NCI-H2029 (cell line): ENCODE measurements around the gene TAF3.

Experiments used
- DNase-seq: peaks from one replicate; lab custom pipeline; 2025; lab: John Stamatoyannopoulos, UW

TAF3 gene

DNA sequence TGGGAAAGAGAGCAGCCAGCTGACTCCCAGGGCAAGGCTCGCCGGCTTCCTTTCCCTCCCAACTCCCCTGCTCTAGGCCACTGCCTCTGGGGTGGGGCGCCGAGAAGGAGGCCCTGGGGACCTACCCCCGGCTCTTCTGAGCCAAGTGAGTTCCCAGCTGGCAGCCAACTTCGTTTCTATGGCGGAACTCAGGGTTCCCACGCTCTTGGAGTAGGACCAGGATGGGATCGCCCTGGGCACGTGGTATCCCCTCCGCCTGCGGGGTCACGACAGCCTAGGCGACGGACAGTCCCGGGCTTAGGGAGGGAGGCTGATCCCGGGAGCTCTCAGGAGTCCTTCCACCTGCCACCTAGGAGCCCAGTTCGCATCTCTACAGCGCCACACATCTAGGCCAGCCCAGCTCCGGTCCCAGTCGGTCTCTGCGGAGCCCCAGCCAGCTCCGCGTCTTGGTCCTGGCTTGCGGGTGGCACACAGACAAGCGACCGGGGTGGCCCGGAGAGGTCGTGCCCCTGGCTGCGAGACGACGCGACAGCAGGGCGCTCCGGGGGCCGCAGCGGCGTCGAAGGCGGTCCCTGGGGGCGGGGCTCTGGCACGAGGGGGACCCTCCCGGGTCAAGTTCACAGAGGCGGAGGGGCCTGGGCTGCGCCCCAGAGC is 215.6 kb downstream of the TAF3 start:
- no peak for DNase-seq

DNA sequence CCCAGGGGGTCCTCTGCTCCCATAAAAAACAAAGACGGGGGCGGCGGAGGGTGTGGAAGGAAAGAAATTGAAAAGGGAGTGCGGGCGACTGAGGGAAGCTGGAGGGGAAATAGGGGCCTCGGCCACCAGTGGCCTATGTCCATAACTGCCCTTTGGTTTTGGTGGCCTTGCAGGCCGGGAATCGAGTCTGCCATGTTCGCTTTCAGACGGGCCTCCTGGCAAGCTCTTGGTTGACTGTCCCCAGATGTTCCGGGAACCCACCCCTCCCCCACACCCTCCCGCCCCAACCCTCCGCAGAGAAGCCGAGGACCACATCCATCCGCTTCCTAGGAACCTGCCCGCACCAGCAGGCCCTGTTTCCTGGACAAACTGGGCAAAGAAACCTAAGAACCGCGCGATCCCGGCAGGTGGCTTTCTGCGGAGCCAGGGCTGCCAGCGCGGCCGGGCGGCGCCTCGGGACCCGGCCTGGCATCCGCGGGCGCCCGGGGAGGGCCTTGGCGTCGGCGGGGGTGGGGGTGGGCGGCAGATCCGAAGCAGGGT is 216.2 kb downstream of the TAF3 start:
- DNase-seq: no peak

DNA sequence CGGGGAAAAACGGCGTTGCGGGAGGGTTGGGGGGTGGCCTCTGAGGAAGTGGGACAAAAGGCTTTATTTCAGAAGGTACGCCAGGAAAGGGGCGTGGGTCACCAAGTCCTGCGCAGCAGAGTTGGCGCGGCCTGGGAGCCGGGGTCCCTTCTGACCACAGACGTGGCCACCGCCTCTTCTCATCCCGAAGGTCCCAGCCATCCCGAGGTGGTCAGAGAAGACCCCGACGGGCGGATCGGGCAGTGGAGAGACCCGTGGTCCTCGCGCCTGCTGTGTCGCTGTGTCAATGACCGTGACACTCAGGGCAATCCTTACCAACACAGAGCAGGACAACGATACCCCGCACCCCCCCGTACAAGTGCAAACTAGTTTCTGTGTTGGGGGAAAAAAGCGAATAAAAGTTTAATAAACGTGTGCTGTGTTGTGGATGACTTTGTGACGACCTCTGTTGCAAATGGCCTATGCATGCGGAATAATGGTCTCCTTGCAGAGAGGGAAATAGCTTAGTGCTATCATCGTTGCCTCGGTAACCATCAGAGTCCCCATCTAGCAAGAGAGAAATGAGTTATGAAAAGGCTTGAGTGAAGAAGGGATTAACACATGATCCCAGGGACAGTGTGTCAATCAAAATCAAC is 216.8 kb downstream of the TAF3 start:
- no peak for DNase-seq

DNA sequence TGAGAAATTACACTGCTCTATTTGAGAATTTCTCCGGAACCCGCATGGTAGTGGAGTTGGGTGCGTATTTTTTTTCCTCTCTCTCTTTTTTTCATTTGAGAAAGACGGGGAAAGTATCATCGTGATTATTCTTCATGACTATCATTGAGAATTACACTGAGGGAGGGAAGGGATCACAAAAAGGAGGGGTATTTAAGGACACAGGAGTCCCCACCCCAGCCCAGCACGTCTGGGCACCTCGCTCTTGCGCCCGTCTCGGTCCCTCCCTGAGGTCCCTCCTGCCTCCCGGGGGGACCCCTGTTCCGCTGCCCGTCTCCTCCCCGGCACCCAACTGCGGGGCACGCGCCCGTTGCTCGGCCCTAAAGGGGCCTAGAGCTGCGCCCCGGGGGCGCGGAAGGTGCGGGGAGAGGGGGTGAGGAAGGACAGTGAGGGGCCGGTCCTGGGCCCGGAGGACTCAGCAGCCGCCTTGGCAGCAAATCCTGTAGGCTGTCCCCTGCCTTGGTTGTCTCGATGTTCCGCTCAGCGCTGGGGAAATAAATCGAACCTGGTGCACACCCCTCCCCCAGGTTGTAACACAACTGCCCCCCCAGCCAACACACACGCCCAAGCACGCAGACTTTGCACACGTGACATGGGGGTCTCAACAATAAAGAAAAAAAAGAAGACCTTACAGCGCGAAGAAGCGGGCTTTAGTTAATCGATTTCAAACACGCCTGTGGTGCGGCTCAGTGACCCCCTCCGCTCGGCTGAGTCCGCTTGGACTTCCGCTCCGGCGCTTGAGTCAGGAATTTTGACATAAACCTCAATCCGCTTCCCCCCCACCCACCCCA is 217.6 kb downstream of the TAF3 start:
- DNase-seq: no peak

DNA sequence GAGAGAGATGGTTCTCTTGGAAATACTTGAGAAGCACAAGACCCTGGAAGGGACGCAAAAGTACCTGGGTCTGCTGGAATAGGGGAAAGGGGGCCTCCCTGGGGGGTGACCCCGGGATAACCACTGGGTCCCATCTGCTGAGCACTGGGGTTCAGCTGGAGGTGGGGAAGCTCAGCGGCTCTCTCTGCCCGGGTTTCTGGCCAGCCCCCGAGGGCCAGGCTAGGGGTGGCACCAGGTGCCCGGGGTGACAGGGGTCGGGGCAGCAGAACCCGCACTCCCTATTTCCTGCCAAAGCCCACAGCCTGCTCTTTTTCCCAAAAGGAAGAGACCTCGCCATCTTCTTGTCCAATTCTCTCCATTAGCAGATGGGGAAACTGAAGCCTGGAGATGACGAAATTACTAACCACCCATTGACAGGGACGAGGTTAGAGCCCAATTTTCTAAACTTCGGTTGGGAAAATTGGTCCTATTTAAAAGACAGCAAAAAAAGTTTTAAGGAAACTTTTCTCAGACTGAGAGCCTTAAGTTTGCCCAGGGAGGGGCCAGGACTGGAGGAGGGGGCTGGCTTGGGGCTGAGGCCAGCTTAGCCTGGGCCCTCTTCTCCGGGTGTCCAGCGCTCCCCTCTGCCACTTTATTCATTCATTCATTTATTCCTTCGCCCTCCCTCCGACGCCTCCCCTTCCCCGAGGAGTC is 218.3 kb downstream of the TAF3 start:
- no peak for DNase-seq

DNA sequence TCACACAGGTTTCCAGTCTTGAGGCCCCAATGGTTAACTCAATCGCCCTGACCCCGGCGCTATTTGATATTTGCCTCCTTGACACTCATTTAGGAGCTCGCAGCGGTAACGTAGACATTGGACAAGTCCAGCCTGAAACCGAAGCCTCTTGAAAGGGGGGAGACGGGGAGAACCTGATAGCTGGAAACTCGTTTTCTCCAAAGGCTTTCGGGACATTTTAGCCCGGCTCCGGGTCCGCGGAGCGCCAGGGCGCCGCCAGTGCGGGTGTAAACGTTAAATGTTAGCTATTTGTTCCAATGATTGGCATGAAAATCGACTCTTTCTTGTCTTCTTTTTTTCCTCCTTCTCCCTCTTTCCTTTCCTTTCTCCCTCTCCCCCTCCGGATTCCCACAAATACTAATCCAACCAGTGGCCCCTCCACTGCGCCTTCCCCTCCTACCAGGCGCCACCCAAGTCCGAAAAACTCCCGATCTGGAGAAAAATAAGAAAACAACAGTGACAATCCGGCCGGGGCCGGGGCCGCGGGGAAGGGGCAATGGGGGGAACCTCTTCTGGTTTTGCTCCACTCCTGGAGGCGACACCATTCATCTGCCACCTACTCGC is 219.0 kb downstream of the TAF3 start:
- no peak for DNase-seq

DNA sequence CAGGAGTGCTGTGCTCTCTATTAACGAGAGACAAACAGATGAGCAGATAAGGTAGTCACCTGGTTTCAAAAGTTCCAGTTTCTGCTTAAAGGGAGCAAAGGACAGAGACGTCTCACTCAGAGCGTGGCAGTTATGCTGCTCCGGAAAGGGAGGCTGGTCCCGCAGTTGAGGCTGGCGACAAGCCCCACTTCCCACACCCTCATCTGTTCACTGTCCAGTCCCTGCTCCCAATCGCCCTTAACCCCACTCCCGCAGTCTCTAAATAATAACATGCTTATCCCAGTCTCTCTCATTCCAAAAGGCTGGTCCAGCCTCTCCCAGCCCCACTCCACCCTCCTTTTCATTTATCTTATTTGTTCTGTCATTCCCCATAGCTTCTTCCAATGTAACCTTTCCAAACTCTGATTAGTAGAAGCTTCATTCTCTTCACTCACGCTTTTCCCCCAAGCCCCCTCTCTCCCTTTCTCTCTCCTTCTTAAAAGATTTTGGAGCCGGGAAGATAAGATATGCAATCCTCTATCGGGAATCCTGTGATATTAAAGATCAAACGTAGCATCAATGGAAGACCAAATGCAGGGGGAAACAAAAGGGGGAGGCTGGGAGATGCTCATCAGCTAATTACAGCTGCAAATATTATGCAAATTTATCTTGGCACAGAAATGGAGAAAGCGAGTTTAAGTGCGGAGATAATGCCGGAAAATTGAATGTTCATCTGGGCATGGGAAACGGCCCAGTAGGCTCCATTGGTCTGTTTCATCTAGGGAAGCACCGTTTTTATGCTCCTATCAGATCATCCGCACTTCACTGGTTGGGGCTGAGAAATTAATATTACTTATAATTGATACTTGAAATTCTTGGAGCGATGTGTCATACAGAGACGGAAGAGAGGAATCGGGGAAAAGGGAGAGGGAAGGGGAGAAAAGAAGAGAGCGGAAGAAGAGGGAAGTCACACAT is 219.9 kb downstream of the TAF3 start:
- DNase-seq: no peak

DNA sequence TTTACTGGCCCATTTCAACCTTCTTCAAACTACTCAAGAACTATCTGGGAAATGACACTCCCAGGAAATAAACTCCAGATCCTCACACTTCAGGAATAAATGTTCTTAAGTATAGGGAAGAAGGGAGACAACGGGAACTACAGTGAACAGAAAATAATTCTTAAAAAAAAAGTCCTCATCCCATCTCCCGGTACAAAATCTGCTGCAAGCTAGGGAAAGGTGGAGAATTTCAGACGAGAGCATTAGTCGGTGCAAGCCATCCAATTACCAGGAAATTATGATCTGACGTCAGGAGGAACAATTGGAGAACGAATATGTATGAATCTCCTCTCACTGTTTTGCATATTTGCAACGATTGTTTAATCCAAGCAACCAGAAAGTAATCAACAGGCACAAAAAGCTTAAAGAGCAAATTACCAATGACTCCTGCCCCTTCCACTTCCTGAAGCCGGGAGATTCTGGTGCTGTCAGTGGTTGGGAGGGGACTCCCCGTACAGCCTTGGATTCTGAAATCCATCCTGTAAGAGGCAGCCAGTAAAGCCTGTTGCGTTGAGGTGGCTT is 221.1 kb downstream of the TAF3 start:
- DNase-seq: no peak

DNA sequence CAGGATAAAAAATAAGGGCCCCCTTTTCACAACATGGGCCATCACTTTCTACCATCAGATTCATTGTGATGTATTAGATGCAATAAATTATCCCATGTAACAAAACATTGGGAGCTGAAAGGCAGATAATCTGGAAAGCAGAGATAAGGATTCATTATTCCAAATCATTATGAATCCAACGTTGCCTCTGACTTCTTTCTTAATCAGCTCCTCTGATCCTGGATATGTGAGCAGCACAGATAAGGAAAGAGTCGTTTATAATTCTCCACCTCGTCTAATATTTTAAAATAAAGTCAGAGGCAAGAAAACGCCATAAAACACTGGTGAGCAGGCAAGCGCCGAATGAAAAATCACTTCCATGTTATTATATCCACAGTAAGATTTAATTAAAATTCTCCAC is 222.3 kb downstream of the TAF3 start:
- no peak for DNase-seq

DNA sequence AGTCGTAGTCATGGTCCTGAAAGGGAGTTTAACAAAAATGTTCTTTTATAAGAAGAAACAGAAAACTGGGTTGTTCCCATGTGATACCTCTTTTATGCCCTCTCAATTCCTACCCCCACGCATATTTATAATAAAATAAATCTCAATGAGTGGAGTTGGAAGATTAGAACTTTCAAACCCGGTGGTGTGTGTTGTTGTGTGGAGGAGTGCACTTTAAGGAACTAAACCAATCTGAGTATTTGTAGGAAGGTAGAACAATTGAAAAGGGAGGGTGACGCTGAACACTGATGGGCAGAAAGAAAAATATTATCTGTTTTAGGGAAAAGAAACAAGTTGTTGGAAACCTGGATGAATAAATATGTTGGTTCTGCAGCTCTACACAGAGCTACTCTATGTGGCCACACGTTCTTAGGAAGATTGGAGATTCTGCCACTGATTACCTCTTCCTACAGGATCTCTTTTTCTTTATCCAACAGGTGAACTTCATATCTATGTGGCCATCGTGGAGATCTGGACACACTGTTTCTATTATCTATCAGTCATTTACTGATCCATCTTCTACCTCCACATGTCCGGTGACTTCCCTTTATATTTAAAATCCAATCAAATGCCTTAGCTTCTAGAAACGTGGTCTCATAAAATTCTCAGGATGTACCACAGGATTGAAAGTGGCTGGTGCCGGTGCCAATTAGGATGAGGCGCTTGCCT is 223.1 kb downstream of the TAF3 start:
- no peak for DNase-seq

DNA sequence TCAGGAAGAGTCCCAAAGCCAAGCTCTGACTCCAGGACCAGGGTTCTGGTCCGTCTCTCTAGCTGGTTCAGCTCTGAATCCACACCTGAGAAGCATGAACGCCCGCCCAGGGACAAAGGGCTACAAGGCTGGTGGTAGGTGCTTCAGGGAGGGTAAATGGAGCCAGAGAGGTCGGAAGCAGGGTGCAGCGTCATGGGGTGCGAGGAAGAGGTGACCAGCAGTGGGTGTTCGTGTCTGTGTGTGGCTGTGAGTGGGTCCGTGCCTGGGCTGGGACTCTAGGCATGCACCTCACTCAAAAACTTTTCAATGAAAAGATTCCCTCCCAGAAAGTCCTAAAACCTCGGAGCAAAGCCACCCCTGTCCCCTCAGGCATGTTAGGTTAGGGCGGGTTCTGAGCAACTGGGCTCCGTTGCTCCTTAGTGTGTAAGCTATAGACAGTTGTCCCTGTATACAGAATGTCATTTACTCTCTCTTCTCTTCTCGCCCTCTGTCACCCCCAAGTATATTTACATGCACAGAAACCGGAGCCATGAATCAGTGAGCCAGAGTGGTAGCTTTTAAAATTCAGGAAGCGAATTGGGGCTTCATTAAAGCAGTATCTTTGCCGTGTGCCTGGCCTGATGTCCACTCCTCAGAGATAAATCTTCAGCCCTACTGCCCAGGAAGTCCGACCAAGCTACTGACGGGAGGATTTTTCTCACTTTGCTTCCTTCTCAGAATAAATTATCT is 223.9 kb downstream of the TAF3 start:
- no peak for DNase-seq

DNA sequence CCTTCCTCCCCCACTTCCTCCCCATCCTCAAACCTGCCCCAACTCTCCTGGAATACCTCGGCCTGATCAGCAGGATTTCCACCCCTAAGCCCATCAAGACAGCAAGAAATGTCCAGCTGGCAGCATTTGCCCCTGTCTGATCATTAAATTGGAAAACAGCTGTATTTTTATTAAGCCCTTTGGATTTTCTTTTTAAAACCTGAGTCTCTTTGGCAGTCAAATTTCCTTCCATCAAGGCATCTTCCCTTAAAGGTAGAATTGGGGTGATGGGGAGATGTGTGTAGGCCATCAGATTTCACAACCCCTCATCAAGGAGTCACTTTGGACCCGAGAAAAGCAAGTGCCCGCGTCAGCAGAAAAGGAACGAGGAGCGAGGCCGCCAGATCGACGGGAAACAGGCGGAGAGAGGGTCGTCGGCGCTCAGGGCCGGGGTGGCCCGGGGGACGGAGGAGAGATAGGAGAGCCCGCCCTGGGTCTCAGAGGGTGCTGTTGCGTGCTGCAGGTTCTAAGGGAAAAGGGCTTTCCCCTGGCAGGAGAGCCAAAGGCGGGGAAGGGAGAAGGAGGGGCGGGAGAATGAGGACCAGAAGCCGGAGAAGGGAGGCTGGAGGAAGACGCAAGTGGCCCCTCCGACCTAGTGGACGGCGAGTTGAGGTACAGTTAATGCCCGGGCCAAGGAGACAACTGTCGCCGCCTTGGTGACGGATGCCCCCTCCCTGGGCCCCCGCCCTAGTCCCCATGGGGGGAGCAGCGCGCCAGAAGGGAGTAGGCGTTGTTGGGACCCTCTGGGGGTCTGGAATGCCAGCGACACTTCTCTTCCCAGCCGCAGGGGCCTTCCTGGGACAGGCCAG is 224.6 kb downstream of the TAF3 start:
- no peak for DNase-seq

DNA sequence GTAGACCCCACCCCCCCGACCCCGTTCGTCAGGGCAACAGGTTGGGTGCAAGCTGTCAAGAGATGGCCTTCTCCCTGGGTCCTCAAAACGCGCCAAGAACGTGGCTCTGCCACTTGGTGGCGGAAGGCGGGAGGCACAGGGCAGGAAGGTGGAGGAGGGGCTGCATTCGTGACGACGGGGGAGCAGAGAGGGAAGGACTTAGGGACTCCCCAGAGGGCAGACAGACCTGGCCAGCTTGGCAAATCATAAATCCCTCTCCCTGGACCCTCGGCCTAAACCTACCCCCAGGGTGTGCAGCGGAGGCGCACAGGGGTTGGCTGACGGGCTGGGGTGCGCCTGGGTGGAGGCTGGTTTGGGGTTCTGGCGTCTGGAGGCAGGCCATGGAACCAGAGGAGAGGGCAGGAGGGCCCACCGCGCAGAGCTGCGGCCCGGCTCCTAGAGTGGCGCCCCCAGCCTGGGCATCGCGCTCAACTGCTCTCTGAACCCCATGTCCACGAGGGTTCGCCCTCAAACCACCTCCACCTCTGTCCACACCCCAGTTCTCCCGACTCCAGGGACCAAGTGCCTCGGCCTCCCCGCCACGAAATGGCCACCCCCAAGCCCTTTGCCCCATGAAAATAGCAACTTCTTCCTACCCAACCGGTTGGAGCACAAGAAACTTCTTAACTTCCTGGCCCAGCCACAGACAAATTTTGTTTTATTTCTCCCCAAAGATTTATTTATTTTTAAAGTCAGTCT is 225.4 kb downstream of the TAF3 start:
- no peak for DNase-seq

DNA sequence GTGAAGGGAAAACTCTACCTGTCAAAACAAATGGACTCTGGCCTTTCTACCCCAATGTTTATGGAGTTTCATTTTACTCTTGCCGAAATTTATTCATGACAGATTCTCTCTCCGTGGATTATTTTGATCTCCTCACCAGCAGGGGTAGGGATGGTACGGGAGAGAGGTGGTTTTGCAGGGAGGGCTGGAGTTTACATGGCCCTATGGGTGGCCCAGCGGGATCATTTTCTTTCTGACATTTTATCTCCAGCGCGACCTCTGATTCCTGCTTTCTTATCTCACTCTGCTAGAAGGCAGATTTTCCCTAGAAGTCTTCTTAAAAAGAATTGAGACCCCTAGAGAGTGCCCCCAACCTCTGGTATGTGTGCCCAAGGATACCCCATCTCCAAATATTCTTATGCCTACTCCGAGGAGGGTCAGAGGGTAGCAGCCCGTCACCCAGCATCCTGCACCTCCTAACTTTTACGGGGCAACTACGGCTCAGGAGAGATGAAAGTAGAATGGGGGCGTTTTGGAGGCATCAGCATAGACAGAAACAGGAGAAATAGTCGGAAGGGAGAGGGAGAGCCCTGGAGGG is 226.1 kb downstream of the TAF3 start:
- no peak for DNase-seq

DNA sequence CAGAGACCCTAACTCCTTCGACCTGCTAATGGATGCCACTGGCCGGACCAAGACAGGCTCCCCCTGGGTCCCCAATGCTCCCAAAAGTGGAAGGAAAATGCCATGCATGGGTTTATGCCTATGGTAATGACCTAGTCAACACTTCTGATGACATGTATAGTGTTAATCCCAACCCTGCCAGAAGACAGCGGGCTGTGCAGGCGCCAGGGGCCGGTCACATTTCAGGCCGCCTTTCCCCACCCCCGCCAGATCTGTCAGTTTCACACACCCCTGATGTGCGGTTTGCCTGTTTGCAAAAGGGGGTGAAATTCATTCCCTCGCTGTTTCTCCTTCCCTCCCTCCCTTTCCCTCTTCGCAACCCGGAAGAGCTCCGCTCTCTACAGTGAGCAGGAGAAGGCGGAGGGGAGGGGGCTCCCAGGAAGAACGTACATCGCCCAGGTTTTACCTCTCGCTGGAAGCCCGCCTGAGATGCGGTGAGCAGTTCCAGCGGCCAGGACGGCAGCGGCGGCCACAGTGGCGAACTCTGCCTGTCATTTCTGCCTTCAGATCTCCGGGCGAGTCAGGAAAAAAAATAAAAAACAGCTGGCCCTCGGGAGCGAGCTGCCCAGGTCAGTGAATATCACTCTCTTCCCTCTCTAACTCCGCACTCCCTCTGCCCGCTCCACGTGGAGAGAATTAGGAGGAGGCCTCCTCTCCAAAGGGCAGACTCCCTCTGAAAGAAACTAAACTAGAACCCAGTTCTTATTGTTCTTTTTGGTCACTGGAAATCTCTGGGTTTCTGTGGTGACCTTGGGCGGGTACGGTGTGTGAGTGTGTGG is 226.8 kb downstream of the TAF3 start:
- DNase-seq: no peak
